GM21515 (cell line): ENCODE results near the gene OVCH1.
A peak's percentile ranks its signal among the peaks of the same experiment; 100 is the strongest.
"Not testable (repeated sequence)": the region's sequence is repeated elsewhere in the genome, so short reads cannot be mapped to it uniquely, and the experiment has no call there.

Experiments
- ATAC-seq: cut with Tn5 transposase; IDR thresholded peaks from one replicate; pipeline ENCODE4 v1.9.1; 2021; ENCODE audit not compliant: unreplicated experiment

Gene OVCH1

GRCh38 chr12:29415111-29415510, 82.4 kb downstream of the OVCH1 start:
- no peak for ATAC-seq

- no peak for ATAC-seq
Measured at GRCh38 chr12:29414368-29414767, 83.1 kb downstream of the OVCH1 start.

DNA sequence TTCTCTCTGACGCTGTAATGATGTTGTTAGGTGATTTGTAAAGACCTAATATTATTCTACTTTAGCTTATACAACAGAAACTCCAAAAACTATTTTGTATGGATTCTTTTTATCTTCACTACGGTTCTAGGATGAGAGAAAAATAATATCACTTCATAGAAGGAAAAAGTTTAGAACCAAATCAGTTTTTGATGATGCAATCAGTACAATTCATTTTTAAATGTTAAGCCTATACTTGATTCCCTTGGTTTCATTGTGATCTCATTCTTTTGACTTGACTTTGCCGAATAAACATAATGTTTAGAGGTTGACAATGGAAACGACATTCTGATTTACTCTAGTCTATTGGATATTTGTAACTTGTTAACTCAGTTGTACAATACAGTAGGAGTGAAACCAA, 91.9 kb downstream of the OVCH1 start:
- no peak for ATAC-seq

- no peak for ATAC-seq
Measured at GRCh38 chr12:29403991-29404390, 93.5 kb downstream of the OVCH1 start.

DNA sequence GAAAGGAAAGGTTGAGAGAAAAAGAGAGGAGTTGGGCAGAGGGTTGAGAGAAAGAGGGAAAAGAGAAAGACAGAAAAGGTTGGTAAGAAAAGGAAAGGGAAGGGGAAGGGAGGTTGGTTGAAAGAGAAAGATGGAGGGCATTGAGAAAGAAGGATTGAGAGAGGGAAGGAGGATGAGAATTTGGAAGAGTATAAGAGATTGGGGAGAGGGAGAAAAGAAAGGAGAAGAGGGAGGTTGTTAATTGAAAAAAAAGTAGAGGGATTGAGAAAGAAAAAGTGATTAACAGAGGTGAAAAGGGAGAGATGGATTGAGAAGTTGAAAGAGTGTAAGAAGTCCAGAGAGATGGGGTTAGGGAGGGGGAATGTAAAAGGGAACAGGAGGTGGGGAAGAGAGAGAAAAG, 95.0 kb downstream of the OVCH1 start:
- ATAC-seq = no peak

DNA sequence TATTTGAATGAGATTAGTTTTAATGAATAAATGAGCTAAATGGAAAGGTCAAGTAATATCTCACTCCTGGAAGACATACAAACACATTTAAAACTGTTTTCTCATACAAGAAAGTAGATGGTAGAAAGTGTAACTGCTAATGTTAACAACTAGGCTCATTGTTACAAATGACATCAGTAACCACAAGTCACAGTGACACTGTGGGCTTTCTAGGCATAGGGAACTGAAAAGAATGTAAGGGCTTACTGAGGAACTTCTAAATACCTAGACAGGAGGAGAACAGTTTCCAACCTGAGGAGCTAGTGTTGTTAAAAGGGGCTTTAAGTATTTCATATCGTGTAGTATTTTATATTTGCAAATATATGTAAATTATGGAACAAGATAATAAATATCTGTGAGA, 99.0 kb downstream of the OVCH1 start:
- ATAC-seq = no peak

DNA sequence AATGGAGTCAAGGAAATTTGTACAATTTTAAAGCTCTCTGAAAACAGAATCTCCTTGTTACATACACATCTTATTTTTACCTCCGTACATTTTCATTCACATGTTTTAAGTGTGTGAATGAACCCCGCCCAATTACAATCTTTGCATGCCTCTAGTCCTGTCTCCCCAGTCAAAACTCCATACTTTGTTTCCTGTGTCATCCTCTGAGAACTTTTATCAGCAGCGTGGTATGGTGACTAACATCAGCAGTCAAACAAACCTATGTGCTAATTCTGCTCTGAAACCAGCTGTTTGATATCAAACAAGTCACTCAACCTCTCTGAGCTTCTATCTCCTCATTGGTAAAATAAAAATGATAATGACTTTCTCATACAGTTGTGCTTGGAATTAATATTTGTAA, 100.7 kb downstream of the OVCH1 start:
- ATAC-seq = no peak

DNA sequence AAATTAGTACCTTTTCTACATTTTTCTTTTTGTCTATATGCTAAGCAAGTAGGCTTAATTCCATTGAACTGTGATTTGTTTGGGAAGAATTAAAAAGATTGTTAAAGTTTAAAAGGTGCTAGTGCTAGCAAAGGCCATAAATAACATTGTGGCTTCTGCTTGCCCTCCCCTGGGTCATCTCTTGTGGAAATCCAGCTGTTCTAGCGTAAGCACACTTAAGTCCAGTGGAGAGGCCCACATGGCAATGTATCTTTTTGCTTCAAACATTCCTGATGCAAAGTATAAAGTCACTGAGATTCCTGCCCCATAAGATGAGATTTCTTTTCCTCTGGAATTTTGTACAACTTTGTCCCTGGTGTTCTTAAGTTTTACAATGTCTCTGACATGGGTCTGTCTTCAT, 102.1 kb downstream of the OVCH1 start:
- ATAC-seq = no peak

GRCh38 chr12:29390419-29390818, 107.1 kb downstream of the OVCH1 start:
- not testable (repeated sequence) for ATAC-seq

DNA sequence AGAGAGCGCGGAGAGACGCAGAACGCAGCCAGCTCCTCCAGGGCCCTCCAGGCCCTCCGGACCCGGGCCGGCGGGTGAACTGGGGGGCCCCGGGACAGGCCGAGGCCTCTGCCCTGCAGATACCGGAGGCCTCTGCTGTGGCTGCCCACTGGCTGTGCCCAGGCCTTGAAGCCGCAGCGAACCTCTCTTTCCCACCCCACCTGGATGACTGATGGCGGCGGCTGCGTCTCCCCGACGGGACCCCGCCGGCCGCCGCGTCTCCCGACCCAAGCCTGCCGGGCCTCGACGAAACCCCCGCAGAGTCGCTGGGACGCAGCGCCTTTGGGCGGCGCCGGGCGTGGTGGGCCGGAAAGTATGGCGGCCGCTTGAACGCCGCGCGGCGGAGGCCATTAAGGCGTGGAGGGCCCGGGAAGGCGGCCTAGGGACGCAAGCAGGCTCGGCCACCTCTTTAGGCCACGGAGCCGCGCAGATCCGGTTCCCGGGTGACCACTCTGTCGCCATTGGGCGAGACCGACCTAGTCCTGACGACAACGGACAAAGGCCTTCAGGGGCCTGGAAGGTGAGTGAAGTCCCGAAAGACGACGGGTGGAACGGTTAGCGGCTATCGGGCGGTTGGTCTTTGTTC, 108.1 kb downstream of the OVCH1 start:
- ATAC-seq = no peak

DNA sequence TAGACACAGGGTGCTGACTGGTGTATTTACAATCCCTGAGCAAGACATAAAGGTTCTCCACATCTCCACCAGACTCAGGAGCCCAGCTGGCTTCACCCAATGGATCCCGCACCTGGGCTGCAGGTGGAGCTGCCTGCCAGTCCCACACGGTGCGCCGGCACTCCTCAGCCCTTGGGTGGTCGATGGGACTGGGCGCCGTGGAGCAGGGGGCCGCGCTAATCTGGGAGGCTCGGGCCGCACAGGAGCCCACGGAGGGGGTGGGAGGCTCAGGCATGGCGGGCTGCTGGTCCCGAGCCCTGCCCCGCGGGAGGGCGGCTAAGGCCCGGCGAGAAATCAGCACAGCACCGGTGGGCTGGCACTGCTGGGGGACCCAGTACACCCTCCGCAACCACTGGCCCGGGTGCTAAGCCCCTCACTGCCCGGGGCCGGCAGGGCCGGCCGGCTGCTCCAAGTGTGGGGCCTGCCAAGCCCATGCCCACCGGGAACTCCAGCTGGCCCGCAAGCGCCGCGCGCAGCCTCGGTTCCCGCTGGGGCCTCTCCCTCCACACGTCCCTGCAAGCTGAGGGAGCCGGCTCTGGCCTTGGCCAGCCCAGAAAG, 111.3 kb downstream of the OVCH1 start:
- not testable (repeated sequence) for ATAC-seq

DNA sequence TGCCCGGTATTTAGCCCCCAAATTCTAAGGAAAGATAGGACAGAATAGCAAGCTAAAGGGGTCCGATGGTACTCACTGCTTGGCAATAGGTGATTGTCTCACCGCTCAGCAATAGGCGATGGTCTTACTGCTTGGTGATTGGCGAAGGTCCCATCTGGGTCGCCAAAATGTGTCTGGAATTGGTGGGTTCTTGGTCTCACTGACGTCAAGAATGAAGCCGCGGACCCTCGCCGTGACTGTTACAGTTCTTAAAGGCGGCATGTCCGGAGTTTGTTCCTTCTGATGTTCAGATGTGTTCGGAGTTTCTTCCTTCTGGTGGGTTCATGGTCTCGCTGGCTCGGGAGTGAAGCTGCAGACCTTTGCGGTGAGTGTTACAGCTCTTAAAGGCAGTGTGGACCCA, 112.3 kb downstream of the OVCH1 start:
- not testable (repeated sequence) for ATAC-seq

DNA sequence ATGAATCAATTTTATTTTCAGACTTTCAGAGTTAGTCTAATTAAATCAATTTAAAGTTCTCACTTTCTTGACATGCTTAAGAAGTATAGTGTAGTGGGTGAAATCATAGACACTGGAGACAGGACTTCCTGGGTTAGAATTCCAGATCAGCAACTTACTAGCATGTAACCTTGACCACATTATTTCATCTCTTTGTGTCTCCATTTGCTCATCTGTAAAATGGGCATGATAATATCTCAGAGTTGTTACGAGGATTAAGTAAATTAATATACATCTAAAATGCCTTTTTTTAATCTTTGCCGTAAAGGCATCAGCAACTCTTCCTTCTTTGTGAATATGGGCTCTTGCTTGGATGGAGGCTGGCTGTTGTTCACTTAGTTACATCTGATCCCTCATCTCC, 115.2 kb downstream of the OVCH1 start:
- ATAC-seq = no peak

DNA sequence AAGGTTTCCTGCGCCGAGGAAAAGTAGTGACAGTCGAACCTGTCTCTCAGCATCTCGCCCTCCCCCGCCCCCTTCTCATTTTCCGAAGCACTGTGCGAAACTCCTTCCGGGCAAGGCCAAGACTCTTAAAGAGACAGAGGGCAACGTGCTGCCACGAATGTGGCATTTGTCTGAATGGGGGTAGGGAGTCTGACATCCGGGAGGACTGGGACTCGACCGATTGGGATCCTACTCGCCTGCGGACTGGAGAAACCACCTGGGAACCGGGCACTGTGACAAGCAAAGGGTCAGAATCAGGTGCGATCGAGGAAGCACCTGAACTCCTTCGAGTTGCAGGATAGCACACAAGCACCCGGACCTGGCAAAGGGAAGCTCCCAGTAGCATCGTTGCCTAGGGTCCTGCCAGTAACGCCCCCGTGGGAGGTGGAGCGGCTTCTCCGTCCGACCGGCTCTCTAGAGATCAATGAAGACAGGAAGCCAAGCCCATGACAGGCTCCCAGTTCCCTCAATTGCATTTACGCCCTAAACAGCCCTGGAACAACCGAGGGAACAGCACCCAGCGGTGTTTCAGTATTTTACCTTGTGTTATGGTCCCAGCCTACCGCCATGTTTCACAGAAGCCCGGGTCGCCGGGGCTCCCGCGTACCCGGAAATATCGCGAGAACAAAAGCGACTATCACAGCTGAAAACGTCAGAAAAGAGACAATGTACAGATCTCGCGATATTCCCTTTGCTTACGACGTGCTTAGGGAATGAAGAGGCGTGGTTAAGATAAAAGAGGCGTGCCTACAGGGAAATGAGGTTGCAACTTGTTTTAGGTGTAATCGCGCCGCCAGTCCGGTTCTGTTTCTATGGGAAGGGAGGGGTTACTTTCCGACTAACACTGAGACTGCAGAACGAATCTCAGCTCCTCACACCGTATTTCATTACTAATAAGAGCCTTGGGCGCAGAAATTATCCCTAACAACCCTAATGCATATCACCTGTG, 116.7 kb downstream of the OVCH1 start, which contains the start of gene ERGIC2:
ERGIC2 (minus strand) TSS at position 637 of the 988 bp plus-strand sequence. CDS start 9,539 bp downstream, outside the sequence.
- peak; percentile 98 for ATAC-seq
